Inflammatory macrophage treated with lipopolysaccharide for 4 hours (primary cell): Measurements from ENCODE around the gene USP47.

Experiments used
- DNase-seq: peaks from one replicate; pipeline ENCODE4 v3.0.0-alpha.2; 2020

The USP47 gene

DNA sequence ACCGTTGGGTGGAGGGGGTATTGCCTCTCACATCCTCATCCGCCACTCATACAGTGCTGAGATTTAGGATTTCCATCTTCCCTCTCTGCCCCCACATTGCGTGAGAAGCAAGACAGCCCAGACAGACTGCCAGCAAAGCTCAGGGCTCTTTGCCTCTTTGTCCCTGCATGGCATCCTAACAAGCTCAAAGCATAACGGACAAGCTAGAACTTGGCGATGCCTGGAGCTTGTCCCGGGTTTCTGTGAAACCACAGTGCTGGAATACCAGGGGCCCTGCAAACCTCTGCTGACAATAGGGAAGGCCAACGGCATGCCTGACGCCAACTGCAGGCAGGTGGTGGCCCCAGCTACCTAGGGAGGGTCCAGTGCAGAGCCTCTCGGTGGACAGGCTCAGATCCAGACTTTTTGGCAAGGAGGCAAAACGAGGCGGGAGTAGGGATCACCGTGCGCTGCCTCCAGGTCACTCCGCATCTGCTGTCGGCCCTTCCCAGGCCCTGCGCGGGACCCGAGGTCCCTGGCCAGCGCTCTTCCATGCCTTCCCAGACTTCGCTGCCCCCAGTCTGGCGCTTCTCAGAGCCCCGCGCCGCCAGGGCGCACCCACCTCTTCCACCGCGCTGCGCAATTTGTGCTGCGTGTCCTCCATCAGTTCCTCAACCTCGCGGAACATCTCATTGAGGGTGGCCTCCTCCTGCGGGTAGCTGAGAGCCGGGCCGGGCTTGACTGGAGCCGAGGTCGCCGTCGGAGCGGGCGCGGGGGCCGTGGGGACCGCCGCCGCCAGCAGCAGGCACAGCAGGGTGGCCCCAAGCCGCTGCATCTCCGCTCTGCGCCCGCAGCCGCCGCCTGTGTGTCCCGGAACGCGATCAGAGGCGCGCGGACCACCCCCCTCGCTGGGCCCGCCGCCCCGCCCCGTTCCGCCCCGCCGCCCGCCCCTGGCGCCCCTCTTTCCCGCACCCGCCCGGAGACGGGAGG is 166.3 kb downstream of the USP47 start, which contains the start of gene DKK3:
Gene DKK3, minus strand, starts transcription at position 858 of the 969 bp plus-strand sequence. Its CDS starts 44 bp downstream, at position 814.
- DNase-seq: no peak
